ENCODE data around the gene CKMT1A. TPM values are rescaled to one million over a fixed set of nuclear protein-coding genes. Genes with fewer than 3 reads are reported as not detected.
"Not testable (repeated sequence)": the region's sequence is repeated elsewhere in the genome, so short reads cannot be mapped to it uniquely, and the experiment has no call there.

The CKMT1A gene
- total and polyA plus RNA-seq, 4 donors, result 0.46 to 6.8 (median 4.0) TPM

DNA sequence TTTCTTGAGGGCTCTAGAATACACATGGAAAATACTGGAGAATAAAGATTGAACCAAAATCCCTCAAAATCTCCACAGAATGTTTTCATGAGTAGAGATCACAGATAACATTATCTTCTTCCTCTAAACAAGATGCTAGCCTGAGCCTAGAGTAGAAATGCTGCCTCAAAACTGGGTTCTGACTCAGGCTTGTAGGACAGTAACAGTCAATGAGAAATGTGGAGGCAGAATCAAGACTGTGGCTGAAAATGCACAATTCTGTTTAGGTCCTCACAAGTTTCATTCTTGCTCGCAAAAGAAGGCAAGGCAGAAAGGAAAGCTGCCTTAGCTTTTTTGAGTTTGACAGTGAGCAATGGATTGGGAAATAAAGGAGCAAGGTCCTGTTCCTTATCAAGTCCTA, 19.5 kb upstream of the CKMT1A start:
- H3K4me1 ChIP-seq (ENCODE audit: control insufficient read depth in 5 of 5, insufficient read depth in 5 of 5, low read length in 5 of 5); H3K27ac ChIP-seq (ENCODE audit: low read depth in 1 of 2, low read length in 1 of 2); DNase-seq; H3K4me3 ChIP-seq; ATAC-seq (ENCODE audit: insufficient read depth, low FRiP score); H3K9me3 ChIP-seq (ENCODE audit: control insufficient read depth in 4 of 4, insufficient read depth in 3 of 4, low read length in 3 of 4); H3K36me3 ChIP-seq (ENCODE audit: control insufficient read depth in 4 of 4, insufficient read depth in 4 of 4, low read length in 4 of 4); H3K9ac ChIP-seq (ENCODE audit: insufficient read depth in 1 of 2, low read length in 2 of 2); H3K27me3 ChIP-seq (ENCODE audit: control insufficient read depth in 3 of 3, insufficient read depth in 3 of 3, low read length in 2 of 3): not testable (repeated sequence)
- WGBS, 2 donors, result no CpG with 5 or more reads among the region's 1 CpG

- no CpG with 5 or more reads among the region's 54 CpGs for WGBS, 2 donors
- H3K27ac ChIP-seq (ENCODE audit: low read depth in 1 of 2, low read length in 1 of 2); H3K9ac ChIP-seq (ENCODE audit: insufficient read depth in 1 of 2, low read length in 2 of 2); H3K4me3 ChIP-seq; H3K27me3 ChIP-seq (ENCODE audit: control insufficient read depth in 3 of 3, insufficient read depth in 3 of 3, low read length in 2 of 3); H3K36me3 ChIP-seq (ENCODE audit: control insufficient read depth in 4 of 4, insufficient read depth in 4 of 4, low read length in 4 of 4); H3K4me1 ChIP-seq (ENCODE audit: control insufficient read depth in 5 of 5, insufficient read depth in 5 of 5, low read length in 5 of 5); H3K9me3 ChIP-seq (ENCODE audit: control insufficient read depth in 4 of 4, insufficient read depth in 3 of 4, low read length in 3 of 4); DNase-seq: not testable (repeated sequence)
- ATAC-seq (ENCODE audit: insufficient read depth, low FRiP score), result peak; percentile 97
Observed at GRCh38 chr15:43689604-43690301, 3.9 kb upstream of the CKMT1A start.

DNA sequence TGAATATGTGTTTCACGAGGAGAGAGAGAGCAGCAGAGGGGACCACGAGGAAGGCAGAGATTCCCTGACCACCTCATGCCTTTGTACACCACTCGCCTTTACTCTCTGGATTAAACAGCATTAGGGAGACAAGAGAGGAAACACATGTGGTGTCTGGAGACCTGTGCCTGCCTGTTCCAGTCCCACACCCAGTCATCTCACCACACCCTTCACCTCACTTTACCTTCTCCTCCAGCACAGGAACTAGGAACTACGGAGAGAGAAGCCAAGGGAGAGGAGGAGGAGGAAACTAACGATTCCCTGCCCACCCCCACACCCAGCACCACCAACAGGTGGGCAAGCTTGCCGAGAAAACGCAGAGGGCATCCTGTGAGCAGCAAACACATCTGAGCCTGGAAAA, 980 bp upstream of the CKMT1A start:
- ATAC-seq (ENCODE audit: insufficient read depth, low FRiP score); H3K27me3 ChIP-seq (ENCODE audit: control insufficient read depth in 3 of 3, insufficient read depth in 3 of 3, low read length in 2 of 3); H3K36me3 ChIP-seq (ENCODE audit: control insufficient read depth in 4 of 4, insufficient read depth in 4 of 4, low read length in 4 of 4); H3K4me3 ChIP-seq; H3K9ac ChIP-seq (ENCODE audit: insufficient read depth in 1 of 2, low read length in 2 of 2); H3K9me3 ChIP-seq (ENCODE audit: control insufficient read depth in 4 of 4, insufficient read depth in 3 of 4, low read length in 3 of 4); H3K27ac ChIP-seq (ENCODE audit: low read depth in 1 of 2, low read length in 1 of 2); H3K4me1 ChIP-seq (ENCODE audit: control insufficient read depth in 5 of 5, insufficient read depth in 5 of 5, low read length in 5 of 5); DNase-seq: not testable (repeated sequence)
- WGBS, 2 donors, result 25 to 42% methylated on average over 2 to 3 of the region's 7 CpGs

- H3K9ac ChIP-seq (ENCODE audit: insufficient read depth in 1 of 2, low read length in 2 of 2), result no peak overlapping the region
- no peaks in the 10 kb centered on the region for H3K36me3 ChIP-seq (ENCODE audit: control insufficient read depth in 4 of 4, insufficient read depth in 4 of 4, low read length in 4 of 4)
- ATAC-seq (ENCODE audit: insufficient read depth, low FRiP score) (no peak), DNase-seq (peak in 1 of 3 donors; percentile 2)
- no peak overlapping the region for H3K27ac ChIP-seq (ENCODE audit: low read depth in 1 of 2, low read length in 1 of 2)
- TF ChIP-seq, protein P1, sequence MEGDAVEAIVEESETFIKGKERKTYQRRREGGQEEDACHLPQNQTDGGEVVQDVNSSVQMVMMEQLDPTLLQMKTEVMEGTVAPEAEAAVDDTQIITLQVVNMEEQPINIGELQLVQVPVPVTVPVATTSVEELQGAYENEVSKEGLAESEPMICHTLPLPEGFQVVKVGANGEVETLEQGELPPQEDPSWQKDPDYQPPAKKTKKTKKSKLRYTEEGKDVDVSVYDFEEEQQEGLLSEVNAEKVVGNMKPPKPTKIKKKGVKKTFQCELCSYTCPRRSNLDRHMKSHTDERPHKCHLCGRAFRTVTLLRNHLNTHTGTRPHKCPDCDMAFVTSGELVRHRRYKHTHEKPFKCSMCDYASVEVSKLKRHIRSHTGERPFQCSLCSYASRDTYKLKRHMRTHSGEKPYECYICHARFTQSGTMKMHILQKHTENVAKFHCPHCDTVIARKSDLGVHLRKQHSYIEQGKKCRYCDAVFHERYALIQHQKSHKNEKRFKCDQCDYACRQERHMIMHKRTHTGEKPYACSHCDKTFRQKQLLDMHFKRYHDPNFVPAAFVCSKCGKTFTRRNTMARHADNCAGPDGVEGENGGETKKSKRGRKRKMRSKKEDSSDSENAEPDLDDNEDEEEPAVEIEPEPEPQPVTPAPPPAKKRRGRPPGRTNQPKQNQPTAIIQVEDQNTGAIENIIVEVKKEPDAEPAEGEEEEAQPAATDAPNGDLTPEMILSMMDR (IDR thresholded peaks at IDR 0.05; ENCODE audit: control extremely low read depth, extremely low read depth), result no peak
- no peaks in the 10 kb centered on the region for H3K27me3 ChIP-seq (ENCODE audit: control insufficient read depth in 3 of 3, insufficient read depth in 3 of 3, low read length in 2 of 3)
- no peaks in the 10 kb centered on the region for H3K4me1 ChIP-seq (ENCODE audit: control insufficient read depth in 5 of 5, insufficient read depth in 5 of 5, low read length in 5 of 5)
- 88 to 89% methylated on average over 7 of the region's 7 CpGs for WGBS, 2 donors
- no peak overlapping the region for H3K4me3 ChIP-seq
- no peaks in the 10 kb centered on the region for H3K9me3 ChIP-seq (ENCODE audit: control insufficient read depth in 4 of 4, insufficient read depth in 3 of 4, low read length in 3 of 4)
Observed at GRCh38 chr15:43702174-43702573, 8.5 kb downstream of the CKMT1A start.

- no peak for ATAC-seq (ENCODE audit: insufficient read depth, low FRiP score)
Observed at GRCh38 chr15:43702701-43703424, 9.2 kb downstream of the CKMT1A start.

GRCh38 chr15:43710431-43711131, 16.9 kb downstream of the CKMT1A start:
- H3K36me3 ChIP-seq (ENCODE audit: control insufficient read depth in 4 of 4, insufficient read depth in 4 of 4, low read length in 4 of 4); H3K27me3 ChIP-seq (ENCODE audit: control insufficient read depth in 3 of 3, insufficient read depth in 3 of 3, low read length in 2 of 3); ATAC-seq (ENCODE audit: insufficient read depth, low FRiP score); H3K9me3 ChIP-seq (ENCODE audit: control insufficient read depth in 4 of 4, insufficient read depth in 3 of 4, low read length in 3 of 4); DNase-seq; H3K9ac ChIP-seq (ENCODE audit: insufficient read depth in 1 of 2, low read length in 2 of 2); H3K27ac ChIP-seq (ENCODE audit: low read depth in 1 of 2, low read length in 1 of 2); H3K4me3 ChIP-seq; H3K4me1 ChIP-seq (ENCODE audit: control insufficient read depth in 5 of 5, insufficient read depth in 5 of 5, low read length in 5 of 5): not testable (repeated sequence)
- WGBS, 2 donors, result 77 to 88% methylated on average over 1 of the region's 12 CpGs

More at GRCh38 chr15:43702701-43703424, 9.2 kb downstream of the CKMT1A start:
- Histone ChIP-seq H3K9ac (ENCODE audit: insufficient read depth in 1 of 2, low read length in 2 of 2) (no peak overlapping the region), H3K4me1 (ENCODE audit: control insufficient read depth in 5 of 5, insufficient read depth in 5 of 5, low read length in 5 of 5) (no peaks in the 10 kb centered on the region), H3K4me3 (no peak overlapping the region), H3K27me3 (ENCODE audit: control insufficient read depth in 3 of 3, insufficient read depth in 3 of 3, low read length in 2 of 3) (no peaks in the 10 kb centered on the region), H3K27ac (ENCODE audit: low read depth in 1 of 2, low read length in 1 of 2) (no peak overlapping the region), H3K9me3 (ENCODE audit: control insufficient read depth in 4 of 4, insufficient read depth in 3 of 4, low read length in 3 of 4) (no peaks in the 10 kb centered on the region), H3K36me3 (ENCODE audit: control insufficient read depth in 4 of 4, insufficient read depth in 4 of 4, low read length in 4 of 4) (no peaks in the 10 kb centered on the region)
- 77 to 78% methylated on average over 8 of the region's 8 CpGs for WGBS, 2 donors
- TF ChIP-seq, protein P1 (IDR thresholded peaks at IDR 0.05; ENCODE audit: control extremely low read depth, extremely low read depth), result no peak
- DNase-seq, result no peak

Measured in lung (tissue), 12 donors.